ENCODE results near the gene MMP14.

The MMP14 gene

DNA sequence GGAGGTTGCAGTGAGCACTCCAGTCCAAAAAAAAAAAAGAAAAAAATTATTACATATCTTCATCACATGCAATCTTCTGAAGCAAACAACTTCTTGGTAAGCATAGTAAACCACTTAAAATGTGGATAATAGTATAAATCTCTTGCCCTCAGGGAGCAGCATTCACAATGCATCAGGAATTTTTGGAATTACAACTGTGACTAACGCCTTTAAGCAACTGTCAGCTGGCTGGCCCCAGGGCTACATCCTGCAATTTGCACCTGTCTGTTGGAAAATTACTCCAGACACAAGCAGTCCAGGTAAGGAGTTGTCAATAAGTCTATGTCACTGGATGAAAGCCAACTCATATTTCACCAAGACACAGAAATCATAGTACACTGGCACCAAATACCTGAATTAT, 15.7 kb upstream of the MMP14 start:
- no peak for TF ChIP-seq FOXP2 (optimal IDR thresholded peaks at IDR 0.05; ENCODE audit: borderline replicate concordance, extremely low read depth, extremely low read length, insufficient read depth)
- no peak for TF ChIP-seq TAF1 (IDR thresholded peaks at IDR 0.05; ENCODE audit: borderline replicate concordance, insufficient read depth, low read length)

DNA sequence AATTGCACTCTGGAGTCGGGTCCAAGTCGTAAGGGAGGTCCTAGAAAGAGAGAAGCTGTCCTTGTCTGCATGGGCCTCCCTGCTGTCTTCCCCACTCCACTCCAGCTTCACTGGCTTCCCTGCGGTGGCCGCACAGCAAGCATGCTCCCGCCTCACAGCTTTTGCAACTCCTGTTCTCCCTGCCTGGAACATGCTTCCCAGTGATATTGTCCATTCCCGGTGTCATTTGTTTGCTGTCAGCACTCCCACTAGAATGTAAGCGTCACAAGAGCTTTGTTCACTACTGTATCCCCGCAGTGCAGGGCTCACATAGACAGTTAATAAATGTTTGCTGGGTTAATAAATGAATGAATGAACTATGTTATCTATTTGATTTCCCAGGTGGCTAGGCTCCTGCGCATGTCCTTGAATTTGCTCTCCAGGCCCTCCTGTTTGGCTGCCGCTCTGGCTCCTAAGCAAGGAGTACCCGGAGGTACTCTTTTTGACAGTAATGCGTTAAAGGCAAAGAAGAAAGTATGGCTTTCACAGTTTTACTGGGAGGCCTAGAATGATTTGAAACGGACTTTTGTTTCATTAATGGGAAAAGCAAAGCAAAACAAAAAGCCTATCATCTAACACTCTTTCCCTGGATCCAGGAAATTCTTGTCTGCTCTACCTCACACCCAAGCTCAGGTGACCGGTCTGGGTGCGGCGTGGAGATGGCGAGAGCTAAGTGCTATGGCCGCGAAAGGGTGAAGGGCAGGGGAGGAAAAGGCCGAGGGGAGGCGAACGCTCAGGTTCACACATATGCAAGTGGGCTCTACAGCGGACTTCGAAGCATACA, 15.0 kb upstream of the MMP14 start:
- TF ChIP-seq FOXP2 (optimal IDR thresholded peaks at IDR 0.05; ENCODE audit: borderline replicate concordance, extremely low read depth, extremely low read length, insufficient read depth) (no peak), POLR2AphosphoS5 (IDR thresholded peaks at IDR 0.05; ENCODE audit: low read depth, low read length) (no peak), SIN3A (IDR thresholded peaks at IDR 0.05; ENCODE audit: borderline replicate concordance, insufficient read depth, low read length) (no peak), TAF1 (IDR thresholded peaks at IDR 0.05; ENCODE audit: borderline replicate concordance, insufficient read depth, low read length) (no peak)
- TF ChIP-seq, protein P1, sequence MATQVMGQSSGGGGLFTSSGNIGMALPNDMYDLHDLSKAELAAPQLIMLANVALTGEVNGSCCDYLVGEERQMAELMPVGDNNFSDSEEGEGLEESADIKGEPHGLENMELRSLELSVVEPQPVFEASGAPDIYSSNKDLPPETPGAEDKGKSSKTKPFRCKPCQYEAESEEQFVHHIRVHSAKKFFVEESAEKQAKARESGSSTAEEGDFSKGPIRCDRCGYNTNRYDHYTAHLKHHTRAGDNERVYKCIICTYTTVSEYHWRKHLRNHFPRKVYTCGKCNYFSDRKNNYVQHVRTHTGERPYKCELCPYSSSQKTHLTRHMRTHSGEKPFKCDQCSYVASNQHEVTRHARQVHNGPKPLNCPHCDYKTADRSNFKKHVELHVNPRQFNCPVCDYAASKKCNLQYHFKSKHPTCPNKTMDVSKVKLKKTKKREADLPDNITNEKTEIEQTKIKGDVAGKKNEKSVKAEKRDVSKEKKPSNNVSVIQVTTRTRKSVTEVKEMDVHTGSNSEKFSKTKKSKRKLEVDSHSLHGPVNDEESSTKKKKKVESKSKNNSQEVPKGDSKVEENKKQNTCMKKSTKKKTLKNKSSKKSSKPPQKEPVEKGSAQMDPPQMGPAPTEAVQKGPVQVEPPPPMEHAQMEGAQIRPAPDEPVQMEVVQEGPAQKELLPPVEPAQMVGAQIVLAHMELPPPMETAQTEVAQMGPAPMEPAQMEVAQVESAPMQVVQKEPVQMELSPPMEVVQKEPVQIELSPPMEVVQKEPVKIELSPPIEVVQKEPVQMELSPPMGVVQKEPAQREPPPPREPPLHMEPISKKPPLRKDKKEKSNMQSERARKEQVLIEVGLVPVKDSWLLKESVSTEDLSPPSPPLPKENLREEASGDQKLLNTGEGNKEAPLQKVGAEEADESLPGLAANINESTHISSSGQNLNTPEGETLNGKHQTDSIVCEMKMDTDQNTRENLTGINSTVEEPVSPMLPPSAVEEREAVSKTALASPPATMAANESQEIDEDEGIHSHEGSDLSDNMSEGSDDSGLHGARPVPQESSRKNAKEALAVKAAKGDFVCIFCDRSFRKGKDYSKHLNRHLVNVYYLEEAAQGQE (IDR thresholded peaks at IDR 0.05; ENCODE audit: insufficient read depth in 1 of 2, low read depth in 2 of 2, low read length in 2 of 2), result no peak

GRCh38 chr14:22822016-22822570, 14.3 kb upstream of the MMP14 start:
- TF ChIP-seq, protein P1 (IDR thresholded peaks at IDR 0.05; ENCODE audit: insufficient read depth in 1 of 2, low read depth in 2 of 2, low read length in 2 of 2), result no peak
- TF ChIP-seq POLR2AphosphoS5 (IDR thresholded peaks at IDR 0.05; ENCODE audit: low read depth, low read length) (no peak), SIN3A (IDR thresholded peaks at IDR 0.05; ENCODE audit: borderline replicate concordance, insufficient read depth, low read length) (no peak), TAF1 (IDR thresholded peaks at IDR 0.05; ENCODE audit: borderline replicate concordance, insufficient read depth, low read length) (no peak), FOXP2 (optimal IDR thresholded peaks at IDR 0.05; ENCODE audit: borderline replicate concordance, extremely low read depth, extremely low read length, insufficient read depth) (no peak)

GRCh38 chr14:22822571-22823098, 13.8 kb upstream of the MMP14 start:
- TF ChIP-seq POLR2AphosphoS5 (IDR thresholded peaks at IDR 0.05; ENCODE audit: low read depth, low read length) (no peak), FOXP2 (optimal IDR thresholded peaks at IDR 0.05; ENCODE audit: borderline replicate concordance, extremely low read depth, extremely low read length, insufficient read depth) (no peak), SIN3A (IDR thresholded peaks at IDR 0.05; ENCODE audit: borderline replicate concordance, insufficient read depth, low read length) (no peak)
- TF ChIP-seq, protein P1 (IDR thresholded peaks at IDR 0.05; ENCODE audit: insufficient read depth in 1 of 2, low read depth in 2 of 2, low read length in 2 of 2), result no peak

DNA sequence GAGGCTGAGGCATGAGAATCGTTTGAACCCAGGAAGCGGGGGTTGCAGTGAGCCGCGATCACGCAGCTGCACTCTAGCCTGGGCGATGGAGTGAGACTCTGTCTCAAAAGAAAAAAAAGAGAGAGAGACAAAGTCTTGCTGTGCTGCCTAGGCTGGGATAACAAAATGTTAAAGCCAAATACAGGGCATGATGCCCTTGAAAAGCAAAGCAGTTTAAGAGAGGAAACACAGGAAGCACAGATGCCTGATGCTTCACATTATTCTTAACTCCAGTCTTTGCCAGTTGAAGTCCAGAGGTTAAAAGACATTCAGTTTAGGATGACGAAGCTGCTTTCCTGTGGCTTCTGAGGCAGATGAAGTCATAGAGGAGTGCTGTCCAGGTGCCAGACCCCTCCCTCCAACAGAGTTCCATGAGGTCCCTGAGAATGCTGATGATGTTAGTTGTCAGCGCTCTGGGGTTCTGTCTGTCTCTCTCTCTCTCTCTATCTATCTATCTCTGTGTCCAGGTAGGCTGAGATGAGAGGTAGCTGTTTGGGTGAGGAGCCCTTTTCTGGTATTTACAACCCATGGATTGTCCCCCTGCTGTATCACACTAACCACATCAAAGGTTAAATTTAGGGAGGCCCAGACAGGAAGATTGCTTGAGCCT, 11.6 kb upstream of the MMP14 start:
- TF ChIP-seq FOXP2 (optimal IDR thresholded peaks at IDR 0.05; ENCODE audit: borderline replicate concordance, extremely low read depth, extremely low read length, insufficient read depth) (no peak), POLR2AphosphoS5 (IDR thresholded peaks at IDR 0.05; ENCODE audit: low read depth, low read length) (no peak), TAF1 (IDR thresholded peaks at IDR 0.05; ENCODE audit: borderline replicate concordance, insufficient read depth, low read length) (no peak), SIN3A (IDR thresholded peaks at IDR 0.05; ENCODE audit: borderline replicate concordance, insufficient read depth, low read length) (no peak)
- TF ChIP-seq, protein P1 (IDR thresholded peaks at IDR 0.05; ENCODE audit: insufficient read depth in 1 of 2, low read depth in 2 of 2, low read length in 2 of 2), result no peak

All from PFSK-1 (cell line).